Glutamatergic neuron (in vitro differentiated cells): ENCODE data around the gene C11orf54. TPM values are rescaled to one million over a fixed set of nuclear protein-coding genes. Genes with fewer than 3 reads are reported as not detected.

ENCODE experiments used
- DNase-seq: peaks from one replicate; pipeline ENCODE4 v3.0.0; 2022
- H3K27ac Mint-ChIP-seq: one replicate; pipeline ENCODE4 v1.8.0; 2020; ENCODE audit warnings: mild to moderate bottlenecking, mixed read lengths, inconsistent platforms; ENCODE audit not compliant: unreplicated experiment
- H3K27me3 Mint-ChIP-seq: one replicate; pipeline ENCODE4 v1.8.0; 2020; ENCODE audit warnings: mild to moderate bottlenecking, moderate library complexity, mixed read lengths, inconsistent platforms; ENCODE audit not compliant: unreplicated experiment
- H3K36me3 Mint-ChIP-seq: one replicate; pipeline ENCODE4 v1.8.0; 2020; ENCODE audit warnings: mild to moderate bottlenecking, mixed read lengths, inconsistent platforms; ENCODE audit not compliant: unreplicated experiment
- H3K4me1 Mint-ChIP-seq: one replicate; pipeline ENCODE4 v1.8.0; 2020; ENCODE audit warnings: mild to moderate bottlenecking, low read depth, mixed read lengths, inconsistent platforms; ENCODE audit not compliant: unreplicated experiment
- H3K4me3 Mint-ChIP-seq: one replicate; pipeline ENCODE4 v1.8.0; 2020; ENCODE audit warnings: mild to moderate bottlenecking, mixed read lengths, inconsistent platforms; ENCODE audit not compliant: unreplicated experiment
- H3K9me3 Mint-ChIP-seq: one replicate; pipeline ENCODE4 v1.8.0; 2020; ENCODE audit warnings: mild to moderate bottlenecking, moderate library complexity, mixed read lengths, inconsistent platforms; ENCODE audit not compliant: unreplicated experiment
- total RNA-seq: library from RNA; stranded (reverse); fragmentation: NEBNext Ultra II Directional; extraction: Animal tissue kit (Norgen Biotek cat#: 25700); gene quantifications from one replicate; pipeline ENCODE4 v1.2.1, GENCODE V29; 2021; ENCODE audit not compliant: unreplicated experiment
- TF ChIP-seq, protein P1 (sequence below): fragments of 200-600 bp; sonication (generic); IDR thresholded peaks from one replicate; pipeline ENCODE4 v1.5.0; 2021; ENCODE audit not compliant: partially characterized antibody, unreplicated experiment

Gene C11orf54
- total RNA-seq, 1 donor from 2014 or later = 19.5 TPM

DNA sequence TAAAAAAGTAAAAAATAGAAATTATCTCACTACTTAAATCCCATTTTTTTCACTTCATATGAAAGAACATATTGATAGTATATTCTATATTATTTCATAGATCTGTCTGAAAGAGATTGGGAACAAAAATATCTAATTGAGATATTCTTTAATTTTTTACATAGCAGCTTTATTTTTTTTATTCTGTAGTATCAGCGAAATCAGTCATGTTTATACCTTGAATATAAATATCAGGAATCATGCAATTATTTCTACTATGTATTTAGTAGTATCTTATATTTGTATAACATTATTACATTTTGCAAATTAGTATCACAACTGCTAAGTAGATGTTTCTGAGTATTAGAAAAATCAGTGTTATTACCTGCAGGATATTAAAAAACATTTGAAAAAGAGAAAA, 20.4 kb downstream of the C11orf54 start:
- DNase-seq = no peak
- no peak overlapping the region for H3K27ac Mint-ChIP-seq
- peaks cover 3% of the 10 kb centered on the region for H3K27me3 Mint-ChIP-seq
- H3K36me3 Mint-ChIP-seq = no peaks in the 10 kb centered on the region
- no peak overlapping the region for H3K4me3 Mint-ChIP-seq
- no peaks in the 10 kb centered on the region for H3K4me1 Mint-ChIP-seq
- H3K9me3 Mint-ChIP-seq = no peaks in the 10 kb centered on the region
- TF ChIP-seq, protein P1, sequence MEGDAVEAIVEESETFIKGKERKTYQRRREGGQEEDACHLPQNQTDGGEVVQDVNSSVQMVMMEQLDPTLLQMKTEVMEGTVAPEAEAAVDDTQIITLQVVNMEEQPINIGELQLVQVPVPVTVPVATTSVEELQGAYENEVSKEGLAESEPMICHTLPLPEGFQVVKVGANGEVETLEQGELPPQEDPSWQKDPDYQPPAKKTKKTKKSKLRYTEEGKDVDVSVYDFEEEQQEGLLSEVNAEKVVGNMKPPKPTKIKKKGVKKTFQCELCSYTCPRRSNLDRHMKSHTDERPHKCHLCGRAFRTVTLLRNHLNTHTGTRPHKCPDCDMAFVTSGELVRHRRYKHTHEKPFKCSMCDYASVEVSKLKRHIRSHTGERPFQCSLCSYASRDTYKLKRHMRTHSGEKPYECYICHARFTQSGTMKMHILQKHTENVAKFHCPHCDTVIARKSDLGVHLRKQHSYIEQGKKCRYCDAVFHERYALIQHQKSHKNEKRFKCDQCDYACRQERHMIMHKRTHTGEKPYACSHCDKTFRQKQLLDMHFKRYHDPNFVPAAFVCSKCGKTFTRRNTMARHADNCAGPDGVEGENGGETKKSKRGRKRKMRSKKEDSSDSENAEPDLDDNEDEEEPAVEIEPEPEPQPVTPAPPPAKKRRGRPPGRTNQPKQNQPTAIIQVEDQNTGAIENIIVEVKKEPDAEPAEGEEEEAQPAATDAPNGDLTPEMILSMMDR = no peak

DNA sequence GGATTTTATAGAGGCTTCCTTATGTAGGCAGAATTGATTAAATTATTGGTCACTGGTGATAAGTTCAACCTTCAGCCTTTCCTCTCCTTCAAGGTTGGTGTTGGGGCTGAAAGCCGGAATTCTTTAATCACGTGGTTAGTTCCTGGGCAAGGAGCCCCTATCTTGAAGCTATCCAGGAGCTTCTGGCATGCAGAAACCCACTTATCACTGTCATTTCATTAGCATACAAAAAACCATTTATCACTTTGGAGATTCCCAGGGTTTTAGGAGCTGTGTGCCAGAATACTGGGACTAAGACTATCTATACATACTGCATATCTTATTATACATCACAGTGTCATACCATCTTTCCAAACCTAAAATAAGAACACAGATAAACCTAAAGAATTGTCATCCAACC, 24.1 kb downstream of the C11orf54 start:
- no peak for DNase-seq
- H3K4me1 Mint-ChIP-seq = no peaks in the 10 kb centered on the region
- peaks cover 3% of the 10 kb centered on the region for H3K27me3 Mint-ChIP-seq
- H3K4me3 Mint-ChIP-seq = no peak overlapping the region
- H3K36me3 Mint-ChIP-seq = no peaks in the 10 kb centered on the region
- TF ChIP-seq, protein P1 = no peak
- no peak overlapping the region for H3K27ac Mint-ChIP-seq
- H3K9me3 Mint-ChIP-seq = peaks cover 2% of the 10 kb centered on the region

DNA sequence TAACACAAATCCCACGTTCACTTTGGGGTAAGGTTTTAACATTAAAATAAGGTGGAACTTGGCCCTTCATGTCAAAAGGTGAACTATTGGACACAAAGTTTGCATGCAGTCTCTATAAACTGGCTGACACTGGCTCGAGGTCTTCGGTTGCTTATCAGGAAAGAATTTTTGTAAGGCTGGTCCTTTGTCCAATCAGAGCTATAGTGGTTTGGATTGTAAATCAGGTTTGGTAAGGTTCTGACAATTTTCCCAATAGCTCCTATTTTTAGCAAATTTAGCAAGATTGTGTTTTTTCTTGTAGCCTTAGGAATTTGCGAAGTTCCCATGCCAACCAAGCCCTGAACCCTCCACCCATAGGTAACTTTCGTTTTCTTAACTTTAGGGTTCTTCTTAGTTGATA, 25.0 kb downstream of the C11orf54 start:
- H3K36me3 Mint-ChIP-seq = peaks cover under 1% of the 10 kb centered on the region
- TF ChIP-seq, protein P1 = no peak
- H3K27me3 Mint-ChIP-seq = peaks cover 3% of the 10 kb centered on the region
- H3K9me3 Mint-ChIP-seq = peaks cover 2% of the 10 kb centered on the region
- H3K4me3 Mint-ChIP-seq = no peak overlapping the region
- no peak overlapping the region for H3K27ac Mint-ChIP-seq
- no peaks in the 10 kb centered on the region for H3K4me1 Mint-ChIP-seq
- DNase-seq = no peak

DNA sequence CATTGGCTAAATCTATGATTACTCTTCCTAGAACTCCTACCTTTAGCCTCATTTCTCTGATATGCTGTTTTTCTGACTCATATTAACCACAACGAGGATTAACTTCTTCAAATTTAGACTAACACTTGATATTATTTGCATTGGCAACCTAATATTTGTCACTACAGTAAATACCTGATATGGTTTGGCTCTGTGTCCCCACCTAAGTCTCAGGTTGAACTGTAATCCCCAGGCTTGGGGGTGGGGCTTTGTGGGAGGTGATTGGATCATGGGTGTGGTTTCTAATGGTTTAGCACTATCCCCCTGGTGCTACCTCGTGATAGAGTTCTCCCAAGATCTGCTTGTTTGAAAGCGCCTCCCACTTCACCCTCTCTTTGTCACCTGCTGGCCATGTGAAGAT, 25.5 kb downstream of the C11orf54 start:
- H3K27ac Mint-ChIP-seq = no peak overlapping the region
- no peaks in the 10 kb centered on the region for H3K4me1 Mint-ChIP-seq
- peaks cover 5% of the 10 kb centered on the region for H3K36me3 Mint-ChIP-seq
- TF ChIP-seq, protein P1 = no peak
- H3K27me3 Mint-ChIP-seq = peaks cover 3% of the 10 kb centered on the region
- DNase-seq = no peak
- H3K4me3 Mint-ChIP-seq = no peak overlapping the region
- peaks cover 6% of the 10 kb centered on the region for H3K9me3 Mint-ChIP-seq

DNA sequence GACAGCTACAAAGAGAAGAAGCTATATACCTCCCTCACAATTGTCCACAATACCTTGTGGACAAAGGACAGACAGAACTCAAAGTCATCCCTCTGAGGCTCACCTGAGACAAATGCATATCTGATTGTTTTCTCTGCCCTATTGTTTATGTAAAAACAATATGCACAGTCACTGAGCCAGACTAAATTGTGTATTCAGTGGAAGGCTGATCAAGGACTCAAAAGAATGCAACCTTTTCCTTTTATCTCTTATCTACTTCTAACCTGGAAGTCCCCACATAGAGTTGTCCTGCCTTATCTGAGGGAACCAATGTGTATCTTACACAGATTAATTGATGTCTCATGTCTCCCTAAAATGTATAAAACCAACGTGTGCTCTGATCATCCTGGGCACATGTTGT, 28.7 kb downstream of the C11orf54 start:
- no peak overlapping the region for H3K4me3 Mint-ChIP-seq
- no peaks in the 10 kb centered on the region for H3K4me1 Mint-ChIP-seq
- peaks cover 2% of the 10 kb centered on the region for H3K27me3 Mint-ChIP-seq
- peaks cover 7% of the 10 kb centered on the region for H3K9me3 Mint-ChIP-seq
- no peak for DNase-seq
- TF ChIP-seq, protein P1 = no peak
- H3K36me3 Mint-ChIP-seq = peaks cover 9% of the 10 kb centered on the region
- no peak overlapping the region for H3K27ac Mint-ChIP-seq
